Adrenal gland (tissue), 5 donors: ENCODE results near the gene NDUFS2.

Experiments
- CTCF ChIP-seq, 6 experiments: fragments of 450-650 bp in 4 of 6; fragments of 200-600 bp in 2 of 6; sonication (generic) in 1 of 6; IDR thresholded peaks; 1 replicate in 5 of 6; 2 replicates in 1 of 6; pipeline versions ENCODE4 v1.5.1 to v1.8.0; 2016 to 2021; ENCODE audit warnings: antibody characterized with exemption in 6 of 6, mild to moderate bottlenecking in 2 of 6, moderate library complexity in 1 of 6
- POLR2A ChIP-seq, 2 donors: fragments of 450-650 bp; IDR thresholded peaks; one replicate each; pipeline ENCODE4 v1.6.1; 2017; ENCODE audit warnings: antibody characterized with exemption in 2 of 2, mild to moderate bottlenecking in 2 of 2, moderate library complexity in 1 of 2
- donor health status: DM: no; HTN: no; CAD: no.

GRCh38 chr1:161177936-161178244, 24.3 kb upstream of the NDUFS2 start:
- TF ChIP-seq POLR2A (IDR thresholded peaks at IDR 0.05) = no peak
- TF ChIP-seq CTCF (IDR thresholded peaks at IDR 0.05) = peak in 1 of 6 experiments; percentile 4
